Testis (tissue), 2 donors: Measurements from ENCODE around the gene LUZP4.

Experiments
- CTCF ChIP-seq, 3 experiments: fragments of 450-650 bp in 2 of 3; fragments of 200-600 bp in 1 of 3; sonication (generic) in 1 of 3; IDR thresholded peaks; one replicate each; pipeline ENCODE4 v1.5.1; 2016 to 2019; ENCODE audit warnings: antibody characterized with exemption in 3 of 3, mild to moderate bottlenecking in 2 of 3, moderate library complexity in 1 of 3
- POLR2A ChIP-seq: fragments of 450-650 bp; IDR thresholded peaks from one replicate; pipeline ENCODE4 v1.6.1; 2017; ENCODE audit warnings: antibody characterized with exemption, mild to moderate bottlenecking, moderate library complexity

DNA sequence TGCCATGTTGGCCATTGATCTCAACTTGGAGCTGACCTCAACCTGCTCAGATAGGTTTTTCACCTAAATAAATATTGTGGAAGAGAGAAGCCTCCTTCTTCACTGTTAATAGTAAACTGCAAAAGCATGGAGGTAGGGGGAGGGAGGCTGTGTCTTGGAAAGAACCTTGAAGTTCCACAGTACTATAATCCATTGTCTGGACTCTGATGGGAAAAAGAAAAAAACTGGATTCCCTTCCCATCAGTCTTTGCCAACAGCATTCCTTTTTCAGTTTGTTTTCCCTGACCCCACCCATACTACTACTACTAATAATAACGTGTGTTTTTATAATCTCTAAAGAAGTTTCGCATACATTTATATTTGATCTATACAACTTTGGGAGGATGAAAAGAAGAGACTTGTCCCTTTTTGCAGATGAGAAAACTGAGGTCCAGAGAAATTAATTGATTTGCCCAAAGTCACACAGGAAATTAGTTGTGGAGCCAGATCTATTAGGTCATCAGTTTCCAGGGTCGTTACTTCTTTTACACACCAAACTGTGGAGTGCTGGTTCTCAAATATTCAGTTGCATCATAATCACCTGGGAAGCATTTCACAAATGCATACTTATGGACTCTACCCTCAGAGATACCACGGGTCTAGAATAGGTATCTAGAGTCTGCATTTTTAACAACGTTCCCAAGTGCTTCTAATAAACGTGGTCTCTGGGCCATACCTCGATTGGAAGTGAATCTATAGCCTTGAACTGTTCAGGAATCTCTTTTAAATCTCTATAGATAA is 59.1 kb downstream of the LUZP4 start:
- TF ChIP-seq POLR2A (no peak), CTCF (IDR thresholded peaks at IDR 0.05) (no peak)
